Nephron (organoid): ENCODE measurements around the gene PTGES2.

ENCODE experiments used
- H3K27ac Mint-ChIP-seq, 3 experiments: 2 replicates each; pipeline ENCODE4 v1.8.0; 2020; ENCODE audit warnings: mixed read lengths in 3 of 3, mild to moderate bottlenecking in 2 of 3, moderate library complexity in 1 of 3
- H3K27me3 Mint-ChIP-seq: 2 replicates; pipeline ENCODE4 v1.8.0; 2021; ENCODE audit warnings: low read depth, mild to moderate bottlenecking, moderate library complexity, mixed read lengths
- H3K36me3 Mint-ChIP-seq: 2 replicates; pipeline ENCODE4 v1.8.0; 2020; ENCODE audit warnings: low read depth, mixed read lengths
- H3K4me1 Mint-ChIP-seq: 2 replicates; pipeline ENCODE4 v1.8.0; 2020; ENCODE audit warnings: mixed read lengths
- H3K4me3 Mint-ChIP-seq, 3 experiments: 2 replicates each; pipeline ENCODE4 v1.8.0; 2020; ENCODE audit warnings: mild to moderate bottlenecking in 3 of 3, mixed read lengths in 3 of 3, moderate library complexity in 2 of 3
- H3K9me3 Mint-ChIP-seq: 2 replicates; pipeline ENCODE4 v1.8.0; 2020; ENCODE audit warnings: mixed read lengths
- CTCF ChIP-seq, 3 experiments: fragments of 200-600 bp; sonication (generic); IDR thresholded peaks; one replicate each; pipeline ENCODE4 v1.5.0; 2021; ENCODE audit warnings: antibody characterized with exemption in 3 of 3; ENCODE audit not compliant: unreplicated experiment in 3 of 3

Gene PTGES2

GRCh38 chr9:128168731-128169308 is 41.3 kb upstream of the PTGES2 start:
- H3K4me1 Mint-ChIP-seq = peaks cover 5% of the 10 kb centered on the region
- H3K4me3 Mint-ChIP-seq = peak overlapping the region in 1 of 3 experiments; percentile 4
- no peak for TF ChIP-seq CTCF (IDR thresholded peaks at IDR 0.05; ENCODE audit: unreplicated experiment in 3 of 3)
- H3K27ac Mint-ChIP-seq = no peak overlapping the region
- no peaks in the 10 kb centered on the region for H3K9me3 Mint-ChIP-seq
- peaks cover 55% of the 10 kb centered on the region for H3K36me3 Mint-ChIP-seq
- H3K27me3 Mint-ChIP-seq = no peaks in the 10 kb centered on the region

GRCh38 chr9:128167209-128167608 is 39.7 kb upstream of the PTGES2 start:
- H3K27ac Mint-ChIP-seq = no peak overlapping the region
- no peaks in the 10 kb centered on the region for H3K27me3 Mint-ChIP-seq
- H3K36me3 Mint-ChIP-seq = peaks cover 58% of the 10 kb centered on the region
- no peak overlapping the region for H3K4me3 Mint-ChIP-seq
- H3K9me3 Mint-ChIP-seq = no peaks in the 10 kb centered on the region
- TF ChIP-seq CTCF (IDR thresholded peaks at IDR 0.05; ENCODE audit: unreplicated experiment in 3 of 3) = no peak
- peaks cover 5% of the 10 kb centered on the region for H3K4me1 Mint-ChIP-seq

- Mint-ChIP-seq H3K9me3 (no peaks in the 10 kb centered on the region), H3K27ac (no peak overlapping the region), H3K27me3 (no peaks in the 10 kb centered on the region), H3K4me3 (no peak overlapping the region), H3K36me3 (peaks cover 60% of the 10 kb centered on the region), H3K4me1 (peaks cover 6% of the 10 kb centered on the region)
- no peak for TF ChIP-seq CTCF (IDR thresholded peaks at IDR 0.05; ENCODE audit: unreplicated experiment in 3 of 3)
Observed at GRCh38 chr9:128166169-128166568, 38.6 kb upstream of the PTGES2 start.

- H3K4me3 Mint-ChIP-seq = peak overlapping the region in 2 of 3 experiments; percentile 43 to 48
- H3K27me3 Mint-ChIP-seq = no peaks in the 10 kb centered on the region
- no peak for TF ChIP-seq CTCF (IDR thresholded peaks at IDR 0.05; ENCODE audit: unreplicated experiment in 3 of 3)
- H3K36me3 Mint-ChIP-seq = peaks cover 47% of the 10 kb centered on the region
- H3K27ac Mint-ChIP-seq = no peak overlapping the region
- H3K4me1 Mint-ChIP-seq = peaks cover 4% of the 10 kb centered on the region
- H3K9me3 Mint-ChIP-seq = no peaks in the 10 kb centered on the region
Observed at GRCh38 chr9:128164307-128164885, 36.9 kb upstream of the PTGES2 start.

GRCh38 chr9:128163523-128164306 is 36.2 kb upstream of the PTGES2 start:
- Mint-ChIP-seq H3K4me1 (peaks cover 4% of the 10 kb centered on the region), H3K27me3 (no peaks in the 10 kb centered on the region), H3K4me3 (peak overlapping the region in 2 of 3 experiments; percentile 43 to 48), H3K27ac (no peak overlapping the region), H3K9me3 (no peaks in the 10 kb centered on the region), H3K36me3 (peaks cover 40% of the 10 kb centered on the region)
- no peak for TF ChIP-seq CTCF (IDR thresholded peaks at IDR 0.05; ENCODE audit: unreplicated experiment in 3 of 3)
